HG02943 (cell line): ENCODE data around the gene MSI2.

Source experiments
- ATAC-seq: cut with Tn5 transposase; IDR thresholded peaks from one replicate; pipeline ENCODE4 v1.9.1; 2021; ENCODE audit warnings: mild to moderate bottlenecking, low read depth, moderate library complexity; ENCODE audit not compliant: unreplicated experiment

Gene MSI2

GRCh38 chr17:57663326-57664070 lies 407.2 kb downstream of the MSI2 start:
- ATAC-seq, result no peak

GRCh38 chr17:57665128-57665527 lies 408.8 kb downstream of the MSI2 start:
- no peak for ATAC-seq

GRCh38 chr17:57665696-57666095 lies 409.4 kb downstream of the MSI2 start:
- ATAC-seq, result no peak

- no peak for ATAC-seq
Measured at GRCh38 chr17:57666201-57666870, 410.0 kb downstream of the MSI2 start.

GRCh38 chr17:57666946-57667345 lies 410.6 kb downstream of the MSI2 start:
- ATAC-seq, result no peak

- no peak for ATAC-seq
Measured at GRCh38 chr17:57667461-57667923, 411.2 kb downstream of the MSI2 start.

- no peak for ATAC-seq
Measured at GRCh38 chr17:57668332-57668731, 412.0 kb downstream of the MSI2 start.

GRCh38 chr17:57669671-57670529 lies 413.6 kb downstream of the MSI2 start:
- no peak for ATAC-seq

GRCh38 chr17:57670769-57671569 lies 414.6 kb downstream of the MSI2 start:
- no peak for ATAC-seq

GRCh38 chr17:57671667-57672632 lies 415.6 kb downstream of the MSI2 start:
- ATAC-seq, result no peak

- ATAC-seq, result no peak
Measured at GRCh38 chr17:57672971-57673370, 416.6 kb downstream of the MSI2 start.

GRCh38 chr17:57674894-57675293 lies 418.6 kb downstream of the MSI2 start:
- ATAC-seq, result no peak

GRCh38 chr17:57675427-57676387 lies 419.4 kb downstream of the MSI2 start:
- ATAC-seq, result no peak

GRCh38 chr17:57676543-57676942 lies 420.2 kb downstream of the MSI2 start:
- ATAC-seq, result no peak

GRCh38 chr17:57677301-57677700 lies 421.0 kb downstream of the MSI2 start:
- no peak for ATAC-seq

- no peak for ATAC-seq
Measured at GRCh38 chr17:57677858-57678257, 421.5 kb downstream of the MSI2 start.

GRCh38 chr17:57678393-57678792 lies 422.1 kb downstream of the MSI2 start:
- no peak for ATAC-seq

GRCh38 chr17:57679356-57679755 lies 423.0 kb downstream of the MSI2 start:
- no peak for ATAC-seq
